Large intestine (tissue), 3 donors: ENCODE measurements around the gene G6PD. TPM values are rescaled to one million over a fixed set of nuclear protein-coding genes. Genes with fewer than 3 reads are reported as not detected.

Experiments used
- DNase-seq, 2 donors: peaks; one replicate each; pipeline versions ENCODE4 v3.0.0 to v3.0.0-alpha.2; 2013
- H3K27ac ChIP-seq: one replicate; pipeline ENCODE4 v1.5.1; 2013; ENCODE audit warnings: low read length
- H3K27me3 ChIP-seq: 2 replicates; pipeline ENCODE4 v1.6.1; 2013; ENCODE audit warnings: low read length; ENCODE audit not compliant: control insufficient read depth, insufficient read depth
- H3K36me3 ChIP-seq: 2 replicates; pipeline ENCODE4 v1.6.1; 2013; ENCODE audit warnings: low read length; ENCODE audit not compliant: control insufficient read depth, insufficient read depth
- H3K4me1 ChIP-seq: one replicate; pipeline ENCODE4 v1.6.1; 2013; ENCODE audit warnings: low read length; ENCODE audit not compliant: control insufficient read depth, insufficient read depth
- H3K4me3 ChIP-seq: one replicate; pipeline ENCODE4 v1.5.1; 2013; ENCODE audit warnings: low read length
- H3K9me3 ChIP-seq: one replicate; pipeline ENCODE4 v1.6.1; 2013; ENCODE audit warnings: mild to moderate bottlenecking, low read depth, low read length, moderate library complexity; ENCODE audit not compliant: control insufficient read depth
- WGBS: methylation state at CpG from one replicate; pipeline ENCODE4 v1.1.5; 2013; ENCODE audit warnings: low lambda C conversion rate; ENCODE audit not compliant: insufficient coverage; 5-methylcytosine and 5-hydroxymethylcytosine counted together
- polyA plus RNA-seq: library from polyadenylated mRNA; unstranded; fragments of 120-200 nt; gene quantifications from one replicate; pipeline ENCODE4 v1.2.1, GENCODE V29; 2013

The G6PD gene
- polyA plus RNA-seq, 1 donor, result 16.8 TPM

- Histone ChIP-seq H3K36me3 (peaks cover 9% of the 10 kb centered on the region), H3K27me3 (no peaks in the 10 kb centered on the region), H3K4me3 (peak overlapping the region; percentile 90), H3K4me1 (peaks cover 16% of the 10 kb centered on the region), H3K9me3 (no peaks in the 10 kb centered on the region), H3K27ac (peak overlapping the region; percentile 96)
- no CpG with 5 or more reads among the region's 34 CpGs for WGBS
- peak; percentile 70 to 84 for DNase-seq
Measured at GRCh38 chrX:154515090-154515965, 31.3 kb downstream of the G6PD start.

- no CpG with 5 or more reads among the region's 2 CpGs for WGBS
- Histone ChIP-seq H3K9me3 (no peaks in the 10 kb centered on the region), H3K36me3 (peaks cover 15% of the 10 kb centered on the region), H3K27ac (no peak overlapping the region), H3K4me1 (peaks cover 16% of the 10 kb centered on the region), H3K4me3 (no peak overlapping the region), H3K27me3 (no peaks in the 10 kb centered on the region)
- no peak for DNase-seq
Measured at GRCh38 chrX:154513716-154514115, 32.9 kb downstream of the G6PD start.

GRCh38 chrX:154512879-154513553 lies 33.6 kb downstream of the G6PD start:
- no CpG with 5 or more reads among the region's 16 CpGs for WGBS
- H3K27ac ChIP-seq, result no peak overlapping the region
- no peaks in the 10 kb centered on the region for H3K9me3 ChIP-seq
- peaks cover 20% of the 10 kb centered on the region for H3K36me3 ChIP-seq
- H3K4me3 ChIP-seq, result no peak overlapping the region
- H3K27me3 ChIP-seq, result no peaks in the 10 kb centered on the region
- no peak for DNase-seq
- peaks cover 14% of the 10 kb centered on the region for H3K4me1 ChIP-seq

GRCh38 chrX:154511761-154512160 lies 34.9 kb downstream of the G6PD start:
- no peak overlapping the region for H3K27ac ChIP-seq
- H3K36me3 ChIP-seq, result peaks cover 29% of the 10 kb centered on the region
- no peaks in the 10 kb centered on the region for H3K9me3 ChIP-seq
- peaks cover 1% of the 10 kb centered on the region for H3K4me1 ChIP-seq
- no peak for DNase-seq
- H3K4me3 ChIP-seq, result no peak overlapping the region
- no CpG with 5 or more reads among the region's 12 CpGs for WGBS
- no peaks in the 10 kb centered on the region for H3K27me3 ChIP-seq

GRCh38 chrX:154509455-154509854 lies 37.2 kb downstream of the G6PD start:
- no peak for DNase-seq
- Histone ChIP-seq H3K27me3 (no peaks in the 10 kb centered on the region), H3K4me3 (no peak overlapping the region), H3K4me1 (no peaks in the 10 kb centered on the region), H3K36me3 (peaks cover 43% of the 10 kb centered on the region), H3K27ac (no peak overlapping the region), H3K9me3 (no peaks in the 10 kb centered on the region)
- no CpG with 5 or more reads among the region's 5 CpGs for WGBS

GRCh38 chrX:154508384-154508745 lies 38.3 kb downstream of the G6PD start:
- Histone ChIP-seq H3K27me3 (no peaks in the 10 kb centered on the region), H3K36me3 (peaks cover 43% of the 10 kb centered on the region), H3K9me3 (no peaks in the 10 kb centered on the region), H3K4me1 (no peaks in the 10 kb centered on the region), H3K4me3 (no peak overlapping the region), H3K27ac (no peak overlapping the region)
- DNase-seq, result no peak
- WGBS, result no CpG with 5 or more reads among the region's 13 CpGs

GRCh38 chrX:154507673-154508383 lies 38.8 kb downstream of the G6PD start:
- WGBS, result no CpG with 5 or more reads among the region's 24 CpGs
- H3K4me3 ChIP-seq, result no peak overlapping the region
- H3K4me1 ChIP-seq, result no peaks in the 10 kb centered on the region
- no peak overlapping the region for H3K27ac ChIP-seq
- peaks cover 43% of the 10 kb centered on the region for H3K36me3 ChIP-seq
- H3K27me3 ChIP-seq, result no peaks in the 10 kb centered on the region
- DNase-seq, result no peak
- H3K9me3 ChIP-seq, result no peaks in the 10 kb centered on the region

GRCh38 chrX:154506483-154507332 lies 39.9 kb downstream of the G6PD start:
- H3K36me3 ChIP-seq, result peaks cover 38% of the 10 kb centered on the region
- WGBS, result no CpG with 5 or more reads among the region's 37 CpGs
- H3K4me3 ChIP-seq, result no peak overlapping the region
- no peak for DNase-seq
- no peaks in the 10 kb centered on the region for H3K4me1 ChIP-seq
- H3K27ac ChIP-seq, result no peak overlapping the region
- no peaks in the 10 kb centered on the region for H3K9me3 ChIP-seq
- no peaks in the 10 kb centered on the region for H3K27me3 ChIP-seq

- peaks cover 33% of the 10 kb centered on the region for H3K36me3 ChIP-seq
- WGBS, result no CpG with 5 or more reads among the region's 12 CpGs
- H3K4me1 ChIP-seq, result no peaks in the 10 kb centered on the region
Measured at GRCh38 chrX:154505734-154506133, 40.9 kb downstream of the G6PD start.

GRCh38 chrX:154502989-154503388 lies 43.7 kb downstream of the G6PD start:
- Histone ChIP-seq H3K27ac (no peak overlapping the region), H3K4me1 (no peaks in the 10 kb centered on the region), H3K36me3 (peaks cover 23% of the 10 kb centered on the region), H3K9me3 (no peaks in the 10 kb centered on the region), H3K4me3 (no peak overlapping the region), H3K27me3 (no peaks in the 10 kb centered on the region)
- no CpG with 5 or more reads among the region's 3 CpGs for WGBS
- DNase-seq, result no peak

More at GRCh38 chrX:154505734-154506133, 40.9 kb downstream of the G6PD start:
- DNase-seq, result no peak
- H3K27ac ChIP-seq, result no peak overlapping the region
- no peaks in the 10 kb centered on the region for H3K27me3 ChIP-seq
- no peaks in the 10 kb centered on the region for H3K9me3 ChIP-seq
- no peak overlapping the region for H3K4me3 ChIP-seq
